ENCODE measurements around the gene TNFAIP8.

The TNFAIP8 gene

GRCh38 chr5:119355685-119356611 is at the start of gene TNFAIP8:
TNFAIP8 (plus strand) TSS chr5:119356019; CDS start chr5:119356091, 72 bp downstream.
- DNase-seq (ENCODE audit: low read depth in 2 of 2): peak; percentile 73 to 75

- DNase-seq (ENCODE audit: low read depth in 2 of 2): no peak
Measured at GRCh38 chr5:119307170-119307569, 48.6 kb upstream of the TNFAIP8 start.

GRCh38 chr5:119309326-119309725 is 46.5 kb upstream of the TNFAIP8 start:
- no peak for DNase-seq (ENCODE audit: low read depth in 2 of 2)

- DNase-seq (ENCODE audit: low read depth in 2 of 2): no peak
Measured at GRCh38 chr5:119311688-119312087, 44.1 kb upstream of the TNFAIP8 start.

- DNase-seq (ENCODE audit: low read depth in 2 of 2): no peak
Measured at GRCh38 chr5:119312403-119312802, 43.4 kb upstream of the TNFAIP8 start.

- DNase-seq (ENCODE audit: low read depth in 2 of 2): no peak
Measured at GRCh38 chr5:119313197-119313596, 42.6 kb upstream of the TNFAIP8 start.

GRCh38 chr5:119313658-119314605 is 41.9 kb upstream of the TNFAIP8 start:
- DNase-seq (ENCODE audit: low read depth in 2 of 2): no peak

- no peak for DNase-seq (ENCODE audit: low read depth in 2 of 2)
Measured at GRCh38 chr5:119315516-119315949, 40.3 kb upstream of the TNFAIP8 start.

GRCh38 chr5:119316086-119316485 is 39.7 kb upstream of the TNFAIP8 start:
- DNase-seq (ENCODE audit: low read depth in 2 of 2): no peak

GRCh38 chr5:119316906-119317305 is 38.9 kb upstream of the TNFAIP8 start:
- no peak for DNase-seq (ENCODE audit: low read depth in 2 of 2)

- DNase-seq (ENCODE audit: low read depth in 2 of 2): no peak
Measured at GRCh38 chr5:119318256-119318894, 37.4 kb upstream of the TNFAIP8 start.

GRCh38 chr5:119319401-119319800 is 36.4 kb upstream of the TNFAIP8 start:
- no peak for DNase-seq (ENCODE audit: low read depth in 2 of 2)

GRCh38 chr5:119319890-119320289 is 35.9 kb upstream of the TNFAIP8 start:
- no peak for DNase-seq (ENCODE audit: low read depth in 2 of 2)

GRCh38 chr5:119321569-119322311 is 34.1 kb upstream of the TNFAIP8 start:
- DNase-seq (ENCODE audit: low read depth in 2 of 2): no peak

- no peak for DNase-seq (ENCODE audit: low read depth in 2 of 2)
Measured at GRCh38 chr5:119322312-119322947, 33.4 kb upstream of the TNFAIP8 start.

- no peak for DNase-seq (ENCODE audit: low read depth in 2 of 2)
Measured at GRCh38 chr5:119322948-119323537, 32.8 kb upstream of the TNFAIP8 start.

- DNase-seq (ENCODE audit: low read depth in 2 of 2): no peak
Measured at GRCh38 chr5:119323601-119324000, 32.2 kb upstream of the TNFAIP8 start.

GRCh38 chr5:119324842-119325241 is 31.0 kb upstream of the TNFAIP8 start:
- DNase-seq (ENCODE audit: low read depth in 2 of 2): no peak

GRCh38 chr5:119327018-119327417 is 28.8 kb upstream of the TNFAIP8 start:
- DNase-seq (ENCODE audit: low read depth in 2 of 2): peak in 1 of 2 donors; percentile 50

Measured in activated CD4-positive, alpha-beta T cell treated with anti-CD3 and anti-CD28 coated beads for 24 hours (primary cell).